ENCODE results near the gene IGFLR1.

Gene IGFLR1

GRCh38 chr19:35710784-35711723 lies 31.2 kb downstream of the IGFLR1 start:
- no peak for TF ChIP-seq CTCF (conservative IDR thresholded peaks at IDR 0.05)
- no peak overlapping the region for H3K27ac ChIP-seq

GRCh38 chr19:35708391-35708790 lies 33.9 kb downstream of the IGFLR1 start:
- TF ChIP-seq CTCF (conservative IDR thresholded peaks at IDR 0.05) = no peak
- no peak overlapping the region for H3K27ac ChIP-seq

GRCh38 chr19:35704218-35704617 lies 38.0 kb downstream of the IGFLR1 start, which contains the start of gene ZBTB32:
ZBTB32 (plus strand) TSS chr19:35704558; CDS start chr19:35714627, 10,069 bp downstream.
- TF ChIP-seq CTCF (conservative IDR thresholded peaks at IDR 0.05) = no peak
- H3K27ac ChIP-seq = peak within 1 kb of the TSS; percentile 76; the same call in 1 of the 2 replicates

- TF ChIP-seq CTCF (conservative IDR thresholded peaks at IDR 0.05) = no peak
Observed at GRCh38 chr19:35703343-35703742, 38.9 kb downstream of the IGFLR1 start.

GRCh38 chr19:35702223-35703012 lies 39.8 kb downstream of the IGFLR1 start:
- H3K27ac ChIP-seq = peak overlapping the region; percentile 76
- TF ChIP-seq CTCF (conservative IDR thresholded peaks at IDR 0.05) = no peak

More at GRCh38 chr19:35703343-35703742, 38.9 kb downstream of the IGFLR1 start:
- H3K27ac ChIP-seq = peak overlapping the region; percentile 76

GRCh38 chr19:35696835-35697234 lies 45.4 kb downstream of the IGFLR1 start:
- H3K27ac ChIP-seq = no peak overlapping the region
- no peak for TF ChIP-seq CTCF (conservative IDR thresholded peaks at IDR 0.05)

GRCh38 chr19:35695895-35696422 lies 46.3 kb downstream of the IGFLR1 start:
- no peak for TF ChIP-seq CTCF (conservative IDR thresholded peaks at IDR 0.05)
- no peak overlapping the region for H3K27ac ChIP-seq
